HCT116 (cell line): ENCODE data around the gene GYPC. TPM values are rescaled to one million over a fixed set of nuclear protein-coding genes. Genes with fewer than 3 reads are reported as not detected.
A peak's percentile ranks its signal among the peaks of the same experiment; 100 is the strongest.

Experiments
- ATAC-seq: fragments of 200-7000 bp; cut with Tn5 transposase; 2 replicates; pipeline ENCODE4 v1.9.1; 2020; ENCODE audit warnings: mild to moderate bottlenecking, moderate library complexity
- BruUV-seq: library from RNA; stranded (reverse); fragments of 400-500 nt; replicated peaks from 2 replicates; lab custom pipeline; 2021; lab: Mats Ljungman, UMichigan
- CTCF ChIA-PET: fragments of 300-600 bp; sonication (Branson Sonifier 250); formaldehyde crosslinking; loops from one replicate; lab custom pipeline; 2021; ENCODE audit warnings: antibody characterized with exemption; lab: Charles Lee
- POLR2A ChIA-PET: fragments of 300-600, 350-600 bp; sonication (Branson Sonifier 250); formaldehyde crosslinking; loops from one replicate; lab custom pipeline; 2021; ENCODE audit warnings: antibody characterized with exemption; lab: Charles Lee
- RAD21 ChIA-PET, 2 experiments: fragments of 300-600 bp; sonication (Branson Sonifier 250); formaldehyde crosslinking; loops; one replicate each; lab custom pipeline; 2023; ENCODE audit warnings: low total read pairs in 2 of 2; ENCODE audit not compliant: uncharacterized antibody in 2 of 2, unreplicated experiment in 2 of 2, low non-redundant PET in 1 of 2; lab: Charles Lee
- DNase-seq: peaks from one replicate; pipeline ENCODE4 v3.0.0-alpha.2; 2010; ENCODE audit warnings: low read depth, low spot score
- H2AFZ ChIP-seq: fragments of 200-600 bp; shearing (Covaris generic), sonication (generic); 2 replicates; pipeline ENCODE4 v1.6.1; 2017; ENCODE audit warnings: low read depth, mixed run types, mixed read lengths, antibody characterized with exemption, low read length; ENCODE audit not compliant: poor library complexity, severe bottlenecking
- H3K27ac ChIP-seq: 2 replicates; pipeline ENCODE4 v1.5.1; 2012; ENCODE audit warnings: low read depth, low read length
- H3K27me3 ChIP-seq: fragments of 200-600 bp; sonication (generic); 2 replicates; pipeline ENCODE4 v1.6.1; 2016; ENCODE audit warnings: mixed run types, low read length, mixed read lengths; ENCODE audit not compliant: insufficient read depth
- H3K36me3 ChIP-seq, 2 experiments: fragments of 200-500 bp in 1 of 2; fragments of 200-600 bp in 1 of 2; sonication (Bioruptor generic) in 1 of 2; sonication (generic) in 1 of 2; 2 replicates each; pipeline versions ENCODE4 v1.5.1 to v1.6.1; 2014 to 2016; ENCODE audit warnings: low read length in 2 of 2, inconsistent platforms in 1 of 2, mixed read lengths in 1 of 2, mixed run types in 1 of 2; ENCODE audit not compliant: insufficient read depth in 2 of 2, control insufficient read depth in 1 of 2
- H3K4me1 ChIP-seq, 2 experiments: fragments of 200-600 bp in 1 of 2; sonication (generic) in 1 of 2; 2 replicates each; pipeline versions ENCODE4 v1.5.1 to v1.6.1; 2012 to 2017; ENCODE audit warnings: low read length in 2 of 2, inconsistent platforms in 1 of 2, mild to moderate bottlenecking in 1 of 2, mixed read lengths in 1 of 2, mixed run types in 1 of 2, moderate library complexity in 1 of 2; ENCODE audit not compliant: insufficient read depth in 2 of 2, control insufficient read depth in 1 of 2
- H3K4me2 ChIP-seq: fragments of 200-600 bp; sonication (generic); 2 replicates; pipeline ENCODE4 v1.6.1; 2017; ENCODE audit warnings: mixed run types, low read length, mixed read lengths
- H3K4me3 ChIP-seq, 2 experiments: fragments of 200-600 bp in 1 of 2; sonication (generic) in 1 of 2; replicated peaks in 1 of 2; 2 replicates each; pipeline ENCODE4 v1.5.1; 2011 to 2016; ENCODE audit warnings: low read length in 2 of 2, control low read depth in 1 of 2, low read depth in 1 of 2, mild to moderate bottlenecking in 1 of 2, mixed read lengths in 1 of 2, mixed run types in 1 of 2
- H3K79me2 ChIP-seq: fragments of 200-600 bp; sonication (generic); 2 replicates; pipeline ENCODE4 v1.6.1; 2017; ENCODE audit warnings: mild to moderate bottlenecking, mixed run types, low read length, moderate library complexity, mixed read lengths; ENCODE audit not compliant: insufficient read depth
- H3K9ac ChIP-seq: fragments of 200-600 bp; sonication (generic); 2 replicates; pipeline ENCODE4 v1.6.1; 2016; ENCODE audit warnings: low read length, mixed read lengths
- H3K9me2 ChIP-seq: fragments of 200-600 bp; sonication (generic), shearing (Covaris generic); 2 replicates; pipeline ENCODE4 v1.6.1; 2017; ENCODE audit warnings: mixed run types, mild to moderate bottlenecking, moderate library complexity; ENCODE audit not compliant: insufficient read depth
- H3K9me3 ChIP-seq, 2 experiments: fragments of 200-500 bp in 1 of 2; fragments of 200-600 bp in 1 of 2; sonication (Bioruptor generic) in 1 of 2; sonication (generic) in 1 of 2; 2 replicates each; pipeline ENCODE4 v1.6.1; 2014 to 2017; ENCODE audit warnings: low read length in 2 of 2, mixed read lengths in 2 of 2, inconsistent platforms in 1 of 2, low read depth in 1 of 2, mild to moderate bottlenecking in 1 of 2, mixed run types in 1 of 2, moderate library complexity in 1 of 2; ENCODE audit not compliant: control insufficient read depth in 1 of 2, insufficient read depth in 1 of 2
- H4K20me1 ChIP-seq: fragments of 200-600 bp; sonication (generic), shearing (Covaris generic); 2 replicates; pipeline ENCODE4 v1.6.1; 2017; ENCODE audit warnings: mixed run types, mild to moderate bottlenecking, moderate library complexity; ENCODE audit not compliant: insufficient read depth
- ELF1 ChIP-seq: IDR thresholded peaks from 2 replicates; pipeline ENCODE4 v1.6.1; 2012; ENCODE audit warnings: low read depth, borderline replicate concordance
- EZH2phosphoT487 ChIP-seq: fragments of 200-600 bp; IDR thresholded peaks from 2 replicates; pipeline ENCODE4 v1.6.1; 2018; ENCODE audit warnings: antibody characterized with exemption, borderline replicate concordance
- FOSL1 ChIP-seq: IDR thresholded peaks from 2 replicates; pipeline ENCODE4 v1.6.1; 2012; ENCODE audit warnings: low read depth
- RAD21 ChIP-seq: IDR thresholded peaks from 2 replicates; pipeline ENCODE4 v1.6.1; 2012; ENCODE audit warnings: low read depth, mild to moderate bottlenecking
- ZNF274 ChIP-seq: fragments of 200-500 bp; sonication (Bioruptor generic); IDR thresholded peaks from 2 replicates; pipeline ENCODE4 v1.6.1; 2014; ENCODE audit warnings: mild to moderate bottlenecking, low read depth, low read length, inconsistent platforms
- intact Hi-C: fragments of 100-400 bp; cut with micrococcal nuclease; formaldehyde crosslinking; loops from 2 replicates; pipeline ENCODE4 v1.10.0; 2022
- total RNA-seq: library from RNA; stranded (reverse); gene quantifications from one replicate; pipeline ENCODE4 v1.2.1, GENCODE V29; 2021; ENCODE audit not compliant: unreplicated experiment
- TF ChIP-seq, protein P1 (sequence below): IDR thresholded peaks from 2 replicates; pipeline ENCODE4 v1.6.1; 2011; ENCODE audit warnings: mild to moderate bottlenecking, low read length, moderate library complexity; ENCODE audit not compliant: insufficient replicate concordance; ENCODE audit errors: extremely low read depth
- TF ChIP-seq, protein P2 (sequence below): IDR thresholded peaks from 2 replicates; pipeline ENCODE4 v1.6.1; 2012
- TF ChIP-seq, protein P3 (sequence below): IDR thresholded peaks from 2 replicates; pipeline ENCODE4 v1.6.1; 2012

Gene GYPC
- total RNA-seq, 1 experiment from 2014 or later, result 0.66 TPM

DNA sequence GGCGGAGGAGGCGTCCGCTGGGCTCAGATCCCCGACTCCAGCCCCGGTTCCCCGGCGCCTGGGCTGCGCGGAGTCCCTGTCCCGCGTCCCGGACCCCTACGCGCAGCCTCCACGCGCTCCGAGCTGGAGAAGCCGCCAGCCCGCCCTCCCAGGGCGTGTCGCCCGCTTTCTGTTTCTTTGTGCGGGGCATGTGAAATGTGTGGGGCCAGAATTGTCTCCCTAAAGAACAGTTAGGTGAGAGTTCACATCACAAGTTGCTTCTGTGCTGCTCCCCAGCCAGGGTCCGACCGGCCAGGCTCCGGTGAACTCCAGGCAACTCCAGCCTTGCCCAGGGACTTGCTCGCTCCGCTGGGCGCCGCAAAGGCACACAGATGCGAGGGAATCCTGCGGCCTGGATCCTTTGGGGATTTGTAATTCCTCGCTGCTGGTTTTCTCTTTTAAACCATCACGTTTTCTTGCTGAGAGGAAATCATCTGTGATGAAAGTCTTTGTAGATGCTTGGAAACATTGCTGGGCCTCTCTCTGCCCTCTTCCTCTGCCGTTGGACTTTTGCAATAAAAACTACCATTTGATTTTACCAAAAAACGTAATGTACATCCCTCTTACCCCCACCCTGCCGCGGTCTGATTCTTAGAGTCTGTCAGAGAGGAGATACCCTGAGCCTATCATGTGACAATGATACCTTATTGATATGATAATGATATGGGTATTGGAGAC, 631 bp downstream of the GYPC start:
- Histone ChIP-seq H3K79me2 (no peaks in the 10 kb centered on the region), H3K4me1 (peaks cover 18 to 22% of the 10 kb centered on the region in 2 experiments), H3K27me3 (no peaks in the 10 kb centered on the region), H3K36me3 (no peaks in the 10 kb centered on the region), H3K4me2 (peak overlapping the region; percentile 70; the same call in 1 of the 2 replicates), H3K9ac (no peak overlapping the region), H3K9me3 (no peaks in the 10 kb centered on the region), H3K9me2 (no peaks in the 10 kb centered on the region), H2AFZ (no peak overlapping the region), H3K4me3 (no peak overlapping the region), H3K27ac (no peak overlapping the region; the same call in 1 of the 2 replicates), H4K20me1 (no peaks in the 10 kb centered on the region)
- no peak for TF ChIP-seq RAD21
- TF ChIP-seq, protein P1, sequence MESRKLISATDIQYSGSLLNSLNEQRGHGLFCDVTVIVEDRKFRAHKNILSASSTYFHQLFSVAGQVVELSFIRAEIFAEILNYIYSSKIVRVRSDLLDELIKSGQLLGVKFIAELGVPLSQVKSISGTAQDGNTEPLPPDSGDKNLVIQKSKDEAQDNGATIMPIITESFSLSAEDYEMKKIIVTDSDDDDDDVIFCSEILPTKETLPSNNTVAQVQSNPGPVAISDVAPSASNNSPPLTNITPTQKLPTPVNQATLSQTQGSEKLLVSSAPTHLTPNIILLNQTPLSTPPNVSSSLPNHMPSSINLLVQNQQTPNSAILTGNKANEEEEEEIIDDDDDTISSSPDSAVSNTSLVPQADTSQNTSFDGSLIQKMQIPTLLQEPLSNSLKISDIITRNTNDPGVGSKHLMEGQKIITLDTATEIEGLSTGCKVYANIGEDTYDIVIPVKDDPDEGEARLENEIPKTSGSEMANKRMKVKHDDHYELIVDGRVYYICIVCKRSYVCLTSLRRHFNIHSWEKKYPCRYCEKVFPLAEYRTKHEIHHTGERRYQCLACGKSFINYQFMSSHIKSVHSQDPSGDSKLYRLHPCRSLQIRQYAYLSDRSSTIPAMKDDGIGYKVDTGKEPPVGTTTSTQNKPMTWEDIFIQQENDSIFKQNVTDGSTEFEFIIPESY, result no peak
- TF ChIP-seq FOSL1, result no peak
- TF ChIP-seq, protein P2, sequence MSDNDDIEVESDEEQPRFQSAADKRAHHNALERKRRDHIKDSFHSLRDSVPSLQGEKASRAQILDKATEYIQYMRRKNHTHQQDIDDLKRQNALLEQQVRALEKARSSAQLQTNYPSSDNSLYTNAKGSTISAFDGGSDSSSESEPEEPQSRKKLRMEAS, result no peak
- no peak for TF ChIP-seq ZNF274
- TF ChIP-seq, protein P3, sequence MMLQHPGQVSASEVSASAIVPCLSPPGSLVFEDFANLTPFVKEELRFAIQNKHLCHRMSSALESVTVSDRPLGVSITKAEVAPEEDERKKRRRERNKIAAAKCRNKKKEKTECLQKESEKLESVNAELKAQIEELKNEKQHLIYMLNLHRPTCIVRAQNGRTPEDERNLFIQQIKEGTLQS, result no peak
- no peak for TF ChIP-seq EZH2phosphoT487
- TF ChIP-seq ELF1, result no peak
- intact Hi-C loops, result no loop called here
- POLR2A ChIA-PET, result no interaction called here
- no peak for ATAC-seq
- RAD21 ChIA-PET, result no interaction called here
- no TSS peak for BruUV-seq
- CTCF ChIA-PET, result no interaction called here
- no peak for DNase-seq
